Stimulated activated CD8-positive, alpha-beta memory T cell treated with anti-CD3 and anti-CD28 coated beads, Interleukin-15, amount 100 ng/mL, for 24 hours (primary cell): ENCODE results near the gene SRI.
"Not testable (repeated sequence)": the region's sequence is repeated elsewhere in the genome, so short reads cannot be mapped to it uniquely, and the experiment has no call there.

Experiments used
- DNase-seq: peaks from one replicate; pipeline ENCODE4 v3.0.0-alpha.2; 2020; ENCODE audit warnings: low read depth

The SRI gene

GRCh38 chr7:88219781-88220747 is at the start of gene SRI:
SRI (minus strand) TSS chr7:88220038; CDS start chr7:88220026, 12 bp downstream.
- DNase-seq = peak; percentile 84

GRCh38 chr7:88269586-88269985 is 49.7 kb upstream of the SRI start:
- DNase-seq = no peak

- no peak for DNase-seq
Measured at GRCh38 chr7:88268858-88269257, 49.0 kb upstream of the SRI start.

- no peak for DNase-seq
Measured at GRCh38 chr7:88268051-88268450, 48.2 kb upstream of the SRI start.

GRCh38 chr7:88267421-88267820 is 47.6 kb upstream of the SRI start:
- no peak for DNase-seq

- not testable (repeated sequence) for DNase-seq
Measured at GRCh38 chr7:88264987-88265386, 45.1 kb upstream of the SRI start.

GRCh38 chr7:88262562-88262961 is 42.7 kb upstream of the SRI start:
- no peak for DNase-seq

- no peak for DNase-seq
Measured at GRCh38 chr7:88260719-88261118, 40.9 kb upstream of the SRI start.

- DNase-seq = no peak
Measured at GRCh38 chr7:88259656-88260380, 40.0 kb upstream of the SRI start.

GRCh38 chr7:88258296-88258695 is 38.5 kb upstream of the SRI start:
- DNase-seq = not testable (repeated sequence)

- no peak for DNase-seq
Measured at GRCh38 chr7:88256906-88257305, 37.1 kb upstream of the SRI start.

GRCh38 chr7:88254721-88255424 is 35.0 kb upstream of the SRI start:
- DNase-seq = no peak

- no peak for DNase-seq
Measured at GRCh38 chr7:88253640-88254039, 33.8 kb upstream of the SRI start.

- DNase-seq = no peak
Measured at GRCh38 chr7:88244258-88244657, 24.4 kb upstream of the SRI start.

- no peak for DNase-seq
Measured at GRCh38 chr7:88243345-88243909, 23.6 kb upstream of the SRI start.

GRCh38 chr7:88239852-88240251 is 20.0 kb upstream of the SRI start:
- DNase-seq = no peak

GRCh38 chr7:88233828-88234227 is 14.0 kb upstream of the SRI start:
- no peak for DNase-seq

GRCh38 chr7:88230646-88231045 is 10.8 kb upstream of the SRI start:
- DNase-seq = no peak

- no peak for DNase-seq
Measured at GRCh38 chr7:88229302-88229995, 9.6 kb upstream of the SRI start.

GRCh38 chr7:88226886-88227516 is 7.2 kb upstream of the SRI start:
- DNase-seq = no peak

- no peak for DNase-seq
Measured at GRCh38 chr7:88226201-88226600, 6.4 kb upstream of the SRI start.
